ENCODE data around the gene NRTN. TPM values are rescaled to one million over a fixed set of nuclear protein-coding genes. Genes with fewer than 3 reads are reported as not detected.

Gene NRTN
- total RNA-seq, 1 donor from 2014 or later = 0.40 TPM

GRCh38 chr19:5877882-5878281, 73.0 kb downstream of the NRTN start:
- DNase-seq (ENCODE audit: extremely low spot score, unreplicated experiment) = no peak
- H3K4me3 Mint-ChIP-seq (ENCODE audit: unreplicated experiment) = no peak overlapping the region
- H3K9me3 Mint-ChIP-seq (ENCODE audit: unreplicated experiment) = no peaks in the 10 kb centered on the region
- H3K36me3 Mint-ChIP-seq (ENCODE audit: unreplicated experiment) = no peaks in the 10 kb centered on the region
- H3K4me1 Mint-ChIP-seq (ENCODE audit: unreplicated experiment) = peaks cover 12% of the 10 kb centered on the region
- peaks cover 6% of the 10 kb centered on the region for H3K27me3 Mint-ChIP-seq (ENCODE audit: unreplicated experiment)
- TF ChIP-seq CTCF (IDR thresholded peaks at IDR 0.05) = no peak
- H3K27ac Mint-ChIP-seq (ENCODE audit: unreplicated experiment) = no peak overlapping the region

Other genes starting within 250 kb of the NRTN start
- gene TINCR, start 237.1 kb upstream of the NRTN start, total RNA-seq = 13.5 and 16.4 TPM in 2 replicates
- gene SAFB2, start 182.3 kb upstream of the NRTN start, total RNA-seq = 79.9 and 91.9 TPM in 2 replicates
- 88.2 and 97.1 TPM in 2 replicates for gene SAFB, start 182.0 kb upstream of the NRTN start, total RNA-seq
- 59.1 and 60.7 TPM in 2 replicates for gene MICOS13, start 124.6 kb upstream of the NRTN start, total RNA-seq
- gene HSD11B1L, start 124.0 kb upstream of the NRTN start, total RNA-seq = 9.7 and 10.7 TPM in 2 replicates
- 716 and 728 TPM in 2 replicates for gene RPL36, start 114.8 kb upstream of the NRTN start, total RNA-seq
- 90.3 and 93.9 TPM in 2 replicates for gene LONP1, start 84.9 kb upstream of the NRTN start, total RNA-seq
- not detected in 2 replicates for gene CATSPERD, start 84.4 kb upstream of the NRTN start, total RNA-seq
- 2.0 and 3.1 TPM in 2 replicates for gene PRR22, start 20.3 kb upstream of the NRTN start, total RNA-seq
- 29.0 and 30.9 TPM in 2 replicates for gene DUS3L, start 13.9 kb upstream of the NRTN start, total RNA-seq
- not detected in 2 replicates for gene FUT6, start 34.6 kb downstream of the NRTN start, total RNA-seq
- not detected in 2 replicates for gene FUT3, start 46.4 kb downstream of the NRTN start, total RNA-seq
- gene FUT5, start 65.5 kb downstream of the NRTN start, total RNA-seq = not detected in 2 replicates
- gene NDUFA11, start 98.7 kb downstream of the NRTN start, total RNA-seq = 253 and 259 TPM in 2 replicates
- gene VMAC, start 99.8 kb downstream of the NRTN start, total RNA-seq = 10.0 and 10.7 TPM in 2 replicates
- gene CAPS, start 109.2 kb downstream of the NRTN start, total RNA-seq = 14.4 and 15.6 TPM in 2 replicates
- 74.9 and 81.9 TPM in 2 replicates for gene RANBP3, start 173.1 kb downstream of the NRTN start, total RNA-seq